M059J (cell line): ENCODE measurements around the gene ORAI2. TPM values are rescaled to one million over a fixed set of nuclear protein-coding genes. Genes with fewer than 3 reads are reported as not detected.
A peak's percentile ranks its signal among the peaks of the same experiment; 100 is the strongest.
"Not testable (repeated sequence)": the region's sequence is repeated elsewhere in the genome, so short reads cannot be mapped to it uniquely, and the experiment has no call there.

Experiments
- DNase-seq: peaks from one replicate; pipeline ENCODE4 v3.0.0-alpha.2; 2012; ENCODE audit warnings: low read depth
- total RNA-seq: library from RNA; depleted of rRNA; stranded (reverse); fragments of >200 nt; shearing (Covaris generic); gene quantifications from 2 replicates; pipeline ENCODE4 v1.2.3, GENCODE V29; 2014; rRNA removed

The ORAI2 gene
- 52.4 and 67.0 TPM in 2 replicates for total RNA-seq

- peak; percentile 71 for DNase-seq
Measured at GRCh38 chr7:102433219-102434038, at the start of gene ORAI2. TSS of gene ORAI2 (plus strand) at chr7:102433575. CDS start at chr7:102438957, 5,382 bp downstream.

- DNase-seq: no peak
Measured at GRCh38 chr7:102387064-102387463, 46.3 kb upstream of the ORAI2 start.

DNA sequence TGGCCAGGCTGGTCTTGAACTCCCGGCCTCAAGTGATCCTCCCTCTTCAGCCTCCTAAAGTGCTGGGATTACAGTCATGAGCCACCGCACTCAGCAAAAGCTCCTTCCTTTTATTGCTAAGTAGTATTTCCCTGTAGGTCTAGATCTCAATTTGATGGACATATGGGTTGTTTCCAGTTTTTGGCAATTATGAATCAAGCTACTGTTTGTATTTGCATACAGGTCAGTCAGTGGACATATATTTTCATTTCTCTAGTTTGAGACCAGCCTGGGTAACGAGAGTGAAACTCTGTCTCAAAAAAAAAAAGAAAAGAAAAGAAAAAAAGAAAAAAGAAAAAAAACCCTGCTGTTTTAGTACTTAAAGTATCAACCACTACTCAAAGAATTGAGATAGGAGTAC lies 43.6 kb upstream of the ORAI2 start:
- no peak for DNase-seq

DNA sequence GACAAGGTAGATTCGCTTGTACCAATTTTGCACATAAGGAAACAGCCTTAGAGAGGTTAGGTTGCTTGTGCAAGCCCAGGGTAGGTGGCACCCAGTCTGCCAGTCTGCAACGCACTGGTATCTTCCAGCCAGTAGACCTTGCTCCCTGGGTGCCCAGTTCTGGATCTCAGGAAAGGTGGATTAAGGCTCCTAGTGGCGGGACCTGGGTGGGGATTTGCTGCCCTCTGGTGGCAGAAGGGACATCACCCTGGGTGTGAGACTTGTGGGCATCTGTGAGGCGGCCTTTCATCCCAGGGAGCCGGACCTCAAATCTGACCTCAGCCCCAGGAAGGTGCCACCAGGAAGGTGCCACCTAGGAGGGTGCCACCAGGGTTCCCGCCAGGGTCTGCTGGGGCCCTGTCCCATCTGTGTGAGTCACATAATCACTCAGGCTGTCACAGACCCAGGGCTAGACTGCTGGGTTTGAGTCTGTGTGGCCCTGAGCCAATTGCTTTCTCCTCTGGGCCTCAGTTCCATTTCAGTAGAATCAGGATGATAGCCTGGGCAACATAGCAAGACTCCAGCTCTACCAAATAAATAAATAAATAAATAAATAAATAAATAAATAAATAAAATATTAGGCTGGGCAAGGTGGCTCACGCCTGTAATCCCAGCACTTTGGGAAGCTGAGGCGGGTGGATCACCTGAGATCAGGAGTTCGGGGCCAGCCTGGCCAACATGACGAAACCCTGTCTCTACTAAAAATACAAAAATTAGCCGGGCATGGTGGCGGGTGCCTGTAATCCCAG lies 42.5 kb upstream of the ORAI2 start:
- peak; percentile 74 for DNase-seq

GRCh38 chr7:102392330-102392729 lies 41.0 kb upstream of the ORAI2 start:
- no peak for DNase-seq

GRCh38 chr7:102393467-102393866 lies 39.9 kb upstream of the ORAI2 start:
- peak; percentile 90 for DNase-seq

GRCh38 chr7:102395592-102395872 lies 37.8 kb upstream of the ORAI2 start:
- DNase-seq: no peak

DNA sequence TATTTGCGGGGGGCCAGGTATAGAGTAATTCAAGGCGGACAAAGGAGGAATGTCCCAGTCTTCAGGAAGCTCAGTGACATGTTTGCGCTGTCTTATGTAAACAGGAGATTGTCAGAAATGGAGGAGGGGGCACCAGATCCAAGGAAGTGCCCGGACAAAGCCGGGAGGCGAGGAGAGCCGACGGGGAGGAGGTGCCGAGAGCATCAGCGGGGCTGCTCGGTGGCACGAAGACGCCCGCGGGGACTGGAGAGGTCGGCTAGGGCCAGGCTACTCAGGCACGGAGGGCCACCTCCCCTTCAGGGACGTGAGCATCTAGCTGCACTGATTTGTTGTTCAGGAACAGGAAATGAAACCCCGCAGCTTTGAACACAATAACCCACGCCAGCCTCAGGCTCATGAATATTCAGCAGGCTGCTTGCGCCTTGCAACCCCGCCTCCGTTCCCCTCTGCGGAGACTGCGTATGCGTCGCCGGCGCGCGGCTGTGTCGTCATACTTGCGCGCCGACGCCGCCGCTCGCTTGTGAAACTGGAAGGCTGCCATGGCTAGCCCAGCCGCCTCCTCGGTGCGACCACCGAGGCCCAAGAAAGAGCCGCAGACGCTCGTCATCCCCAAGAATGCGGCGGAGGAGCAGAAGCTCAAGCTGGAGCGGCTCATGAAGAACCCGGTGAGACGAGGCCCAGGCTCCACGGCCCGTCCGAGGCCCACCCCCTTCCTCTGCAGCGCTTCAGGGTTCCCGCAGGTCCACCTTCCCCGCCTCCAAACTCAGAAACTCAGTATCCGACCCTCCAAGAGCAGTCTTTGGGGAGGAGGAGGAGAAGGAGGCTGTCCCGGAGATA lies 37.3 kb upstream of the ORAI2 start, which contains the start of gene PRKRIP1:
TSS of gene PRKRIP1 (plus strand) at position 491 of the 837 bp plus-strand sequence. CDS start at position 540, 49 bp downstream.
- DNase-seq: peak; percentile 97

- DNase-seq: no peak
Measured at GRCh38 chr7:102396710-102397019, 36.7 kb upstream of the ORAI2 start.

DNA sequence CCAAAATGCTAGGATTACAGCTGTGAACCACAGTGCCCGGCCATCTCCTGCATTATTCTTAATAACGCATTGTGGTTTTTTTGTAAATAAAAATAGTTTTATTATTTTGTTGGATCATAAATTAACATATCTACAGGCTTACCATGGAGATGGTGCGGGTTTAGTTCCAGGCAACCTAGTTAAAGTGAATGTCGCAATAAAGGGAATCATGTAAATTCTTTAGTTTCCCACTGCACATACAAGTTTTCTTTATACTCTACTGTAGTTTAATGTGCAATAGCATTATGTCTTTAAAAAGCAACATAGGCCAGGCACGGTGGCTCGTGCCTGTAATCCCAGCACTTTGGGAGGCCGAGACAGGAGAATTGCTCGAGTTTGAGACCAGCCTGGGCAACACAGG lies 34.8 kb upstream of the ORAI2 start:
- DNase-seq: no peak

DNA sequence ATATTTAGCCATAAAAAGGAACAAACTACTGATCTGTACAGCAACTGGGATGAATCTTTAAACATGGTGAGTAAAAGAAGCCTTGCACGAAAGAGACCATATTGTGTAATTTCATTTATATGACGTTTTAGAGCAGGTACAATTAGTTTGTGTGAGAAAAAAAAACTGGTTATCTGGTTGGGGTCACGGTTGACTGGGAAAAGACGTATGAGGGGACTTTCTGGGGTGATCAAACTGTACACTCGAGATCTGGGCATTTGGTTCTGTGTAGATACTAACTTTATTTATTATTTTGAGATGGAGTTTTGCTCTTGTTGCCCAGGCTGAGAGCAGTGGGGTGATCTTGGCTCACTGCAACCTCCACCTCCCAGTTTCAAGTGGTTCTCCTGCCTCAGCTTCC lies 33.0 kb upstream of the ORAI2 start:
- DNase-seq: no peak

DNA sequence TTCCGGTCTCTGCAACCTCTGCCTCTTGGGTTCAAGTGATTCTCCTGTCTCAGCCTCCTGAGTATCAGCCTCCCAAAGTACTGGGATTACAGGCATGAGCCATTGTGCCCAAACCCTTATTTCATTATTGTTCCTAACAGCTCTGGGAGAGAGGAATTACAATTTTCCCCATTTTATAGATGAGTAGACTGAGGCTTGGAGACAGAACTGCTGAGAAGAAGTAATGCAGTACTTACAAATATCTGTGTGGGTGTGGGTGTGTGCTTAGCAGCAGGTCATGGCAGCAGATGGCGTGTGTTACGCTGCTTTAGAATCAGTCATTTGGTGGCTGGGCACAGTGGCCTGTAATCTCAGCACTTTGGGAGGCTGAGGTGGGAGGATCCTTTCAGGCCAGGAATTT lies 29.8 kb upstream of the ORAI2 start:
- DNase-seq: no peak

DNA sequence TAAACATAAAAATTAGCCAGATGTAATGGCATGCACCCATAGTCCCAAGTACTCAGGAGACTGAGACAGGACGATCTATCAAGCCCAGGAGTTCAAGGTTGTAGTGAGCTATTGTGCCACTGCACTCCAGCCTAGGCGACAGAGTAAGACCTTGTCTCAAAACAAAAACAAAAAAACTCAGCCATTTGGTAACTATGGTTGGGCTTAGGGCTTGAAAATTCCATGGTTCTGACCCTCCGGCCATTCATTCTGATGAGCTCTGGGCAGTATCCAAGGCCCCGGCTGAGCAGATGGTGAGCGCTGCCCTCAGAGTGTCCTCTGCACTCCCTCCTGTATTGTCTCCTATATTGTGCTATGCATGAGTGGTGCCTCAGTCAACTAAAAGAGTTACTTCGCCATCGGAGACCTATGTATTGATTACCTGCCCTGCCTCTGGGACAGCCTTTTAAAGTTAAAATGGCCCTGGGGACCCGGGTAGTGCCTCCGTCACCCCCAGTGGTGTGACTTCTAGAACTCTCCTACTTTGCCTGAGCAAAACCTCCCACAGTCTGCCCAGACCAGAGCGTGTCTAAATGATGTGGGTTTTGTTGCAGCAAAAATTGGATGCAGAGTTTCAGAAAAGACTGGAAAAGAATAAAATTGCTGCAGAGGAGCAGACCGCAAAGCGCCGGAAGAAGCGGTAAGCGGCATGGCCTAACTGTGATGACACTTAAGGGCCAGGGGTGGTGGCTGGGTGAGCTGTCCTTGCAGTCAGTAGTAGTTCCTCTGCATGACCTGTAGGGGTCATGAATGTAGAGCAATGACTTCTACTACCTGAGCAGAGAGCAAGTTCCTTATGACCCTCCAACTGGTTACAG lies 29.1 kb upstream of the ORAI2 start:
- DNase-seq: peak; percentile 67

- DNase-seq: not testable (repeated sequence)
Measured at GRCh38 chr7:102404862-102405188, 28.6 kb upstream of the ORAI2 start.

- DNase-seq: no peak
Measured at GRCh38 chr7:102407910-102408309, 25.5 kb upstream of the ORAI2 start.

DNA sequence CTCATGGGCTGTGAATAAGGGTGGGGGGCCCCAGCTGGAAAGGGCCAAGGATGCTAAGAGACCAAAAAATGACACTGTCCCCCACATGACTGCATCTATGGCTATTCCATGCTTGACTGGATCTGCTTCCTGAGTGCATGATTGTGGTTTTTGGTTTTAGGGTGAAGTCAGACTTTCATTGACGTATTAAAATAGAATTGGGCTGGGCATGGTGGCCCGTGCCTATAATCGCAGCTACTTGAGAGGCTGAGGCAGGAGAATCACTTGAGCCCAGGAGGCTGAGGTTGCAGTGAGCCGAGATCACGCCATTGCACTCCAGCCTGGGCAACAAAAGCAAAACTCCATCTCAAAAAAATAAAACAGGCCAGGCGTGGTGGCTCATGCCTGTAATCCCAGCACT lies 24.8 kb upstream of the ORAI2 start:
- peak; percentile 38 for DNase-seq

DNA sequence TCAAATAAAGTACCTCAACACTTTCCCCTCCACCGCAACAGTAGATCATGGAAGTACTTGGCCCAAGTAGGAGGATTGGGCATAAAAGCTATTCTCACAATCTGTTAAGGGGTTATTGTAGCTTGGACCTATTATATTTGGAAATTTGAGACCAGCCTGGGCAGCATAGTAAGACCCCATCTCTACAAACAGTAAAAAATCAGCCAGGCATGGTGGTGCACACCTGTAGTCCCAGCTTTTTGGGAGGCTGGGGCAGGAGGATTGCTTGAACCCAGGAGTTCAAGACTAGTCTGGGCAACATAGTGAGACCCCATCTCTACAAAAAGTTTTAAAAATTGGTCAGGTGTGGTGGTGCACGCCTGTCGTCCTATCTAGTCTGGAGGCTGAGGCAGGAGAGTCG lies 24.0 kb upstream of the ORAI2 start:
- no peak for DNase-seq

DNA sequence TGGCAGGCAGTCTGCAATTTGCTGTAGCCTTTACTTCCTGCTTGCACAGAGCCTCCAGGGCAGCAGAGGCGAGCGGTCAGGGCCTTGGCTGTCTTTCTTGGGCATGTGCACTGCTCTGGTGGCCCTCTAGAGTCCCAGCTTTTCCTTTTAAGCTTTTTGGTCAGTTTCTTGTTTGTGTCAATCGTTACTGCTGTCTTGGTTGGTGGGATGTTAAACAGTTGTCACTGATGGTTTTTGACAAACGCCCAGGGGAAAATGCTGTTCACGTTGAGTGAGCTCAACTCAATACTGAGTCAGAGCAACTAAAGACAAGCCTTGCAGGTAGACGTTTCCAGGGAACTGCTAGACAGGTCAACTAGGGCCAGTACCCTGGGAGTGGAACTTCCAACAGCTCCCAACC lies 23.3 kb upstream of the ORAI2 start:
- no peak for DNase-seq

GRCh38 chr7:102410918-102411317 lies 22.5 kb upstream of the ORAI2 start:
- DNase-seq: no peak

- DNase-seq: peak; percentile 37
Measured at GRCh38 chr7:102412548-102412947, 20.8 kb upstream of the ORAI2 start.

DNA sequence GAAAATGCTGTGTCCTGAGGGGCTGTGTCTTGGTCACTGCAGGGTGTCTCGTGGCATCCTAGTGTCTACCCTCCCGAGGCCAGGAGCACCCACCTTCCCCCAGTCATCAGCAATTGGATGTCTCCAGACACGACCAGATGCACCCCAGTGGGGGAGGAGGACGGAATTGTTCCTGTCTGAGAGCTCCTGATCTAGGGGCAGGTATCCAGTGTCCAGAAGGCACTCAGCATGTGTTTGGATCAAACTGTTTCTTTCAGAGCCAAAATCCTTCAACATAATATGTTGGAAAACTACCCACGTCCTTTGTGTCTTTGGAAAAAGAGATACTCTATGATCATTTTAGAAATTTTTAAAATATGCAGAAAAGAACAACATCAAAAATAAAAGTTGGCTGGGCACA lies 20.3 kb upstream of the ORAI2 start:
- no peak for DNase-seq

DNA sequence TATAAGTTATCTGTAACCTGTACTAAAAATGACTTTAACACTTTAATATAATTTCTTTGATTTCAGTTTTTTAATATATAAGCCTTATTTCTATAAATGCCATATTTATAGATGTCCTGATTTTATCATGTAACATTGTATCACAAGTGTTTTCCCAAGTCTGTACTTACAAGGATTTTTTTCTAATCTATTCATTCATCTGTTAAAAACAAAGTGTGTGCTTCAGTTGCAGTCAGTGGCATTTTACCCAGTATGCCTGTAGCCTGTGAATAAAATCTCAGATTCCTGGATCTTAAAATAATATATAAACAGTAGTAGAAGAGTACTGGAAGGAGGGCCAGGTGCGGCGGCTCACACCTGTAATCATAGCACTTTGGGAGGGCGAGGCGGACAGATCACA lies 19.8 kb upstream of the ORAI2 start:
- no peak for DNase-seq
